Thoracic aorta (tissue), 2 donors: ENCODE data around the gene TCF3. TPM values are rescaled to one million over a fixed set of nuclear protein-coding genes. Genes with fewer than 3 reads are reported as not detected.

ENCODE experiments used
- ATAC-seq: fragments of 150-250 bp; one replicate; pipeline ENCODE4 v1.8.0; 2017; ENCODE audit warnings: low read depth; ENCODE audit not compliant: insufficient number of reproducible peaks, low FRiP score
- DNase-seq: peaks from one replicate; pipeline ENCODE4 v3.0.0-alpha.2; 2020; ENCODE audit warnings: low spot score
- H3K27ac ChIP-seq, 2 donors: fragments of 200-600 bp; sonication (generic); 1 replicate in 1 of 2; 2 replicates in 1 of 2; pipeline ENCODE4 v1.5.1; 2016; ENCODE audit warnings: mild to moderate bottlenecking in 2 of 2, moderate library complexity in 2 of 2
- H3K27me3 ChIP-seq: fragments of 200-600 bp; sonication (generic); replicated peaks from 2 replicates; pipeline ENCODE4 v1.6.0; 2016; ENCODE audit warnings: mild to moderate bottlenecking; ENCODE audit not compliant: insufficient read depth
- H3K36me3 ChIP-seq: fragments of 200-600 bp; sonication (generic); one replicate; pipeline ENCODE4 v1.5.1; 2016
- H3K4me1 ChIP-seq, 2 donors: fragments of 200-600 bp; sonication (generic); 1 replicate in 1 of 2; 2 replicates in 1 of 2; pipeline versions ENCODE4 v1.5.1 to v1.6.0; 2016; ENCODE audit warnings: low read depth in 2 of 2, mild to moderate bottlenecking in 1 of 2; ENCODE audit not compliant: control insufficient read depth in 1 of 2
- H3K4me3 ChIP-seq: fragments of 200-600 bp; sonication (generic); 2 replicates; pipeline ENCODE4 v1.5.1; 2016; ENCODE audit warnings: mild to moderate bottlenecking
- H3K9me3 ChIP-seq: fragments of 200-600 bp; sonication (generic); 2 replicates; pipeline ENCODE4 v1.5.1; 2016
- total RNA-seq, 2 donors: library from RNA; depleted of rRNA; stranded (reverse); fragments of >200 nt; gene quantifications; one replicate each; pipeline versions ENCODE4 v1.1.0 to v1.2.3, GENCODE V29; 2016
- TF ChIP-seq, protein P1 (sequence below): fragments of 200-600 bp; sonication (generic); IDR thresholded peaks from one replicate; pipeline ENCODE4 v1.5.1; 2019; ENCODE audit warnings: antibody characterized with exemption

The TCF3 gene
- total RNA-seq, 2 donors from 2014 or later = 46.0 to 52.5 TPM

DNA sequence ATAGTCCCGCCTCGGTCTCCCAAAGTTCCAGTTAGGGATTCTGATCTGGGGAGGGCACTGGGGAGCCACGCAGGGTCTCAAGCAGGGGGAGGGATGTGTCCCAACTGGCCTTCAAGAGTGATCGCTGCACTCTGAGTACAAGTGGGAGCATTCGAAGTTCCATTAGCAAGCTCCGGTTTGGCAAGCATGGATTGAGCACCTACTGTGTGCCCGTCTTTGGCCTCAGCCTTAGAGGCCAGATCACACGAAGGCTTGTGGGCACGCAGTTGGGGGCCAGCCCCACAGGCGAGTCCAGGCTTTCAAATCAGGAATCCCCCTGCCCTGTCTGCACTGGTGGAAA is 32.1 kb upstream of the TCF3 start:
- Histone ChIP-seq H3K27ac (no peak overlapping the region), H3K27me3 (no peaks in the 10 kb centered on the region), H3K4me1 (no peaks in the 10 kb centered on the region), H3K36me3 (no peaks in the 10 kb centered on the region), H3K9me3 (no peaks in the 10 kb centered on the region), H3K4me3 (no peak overlapping the region)
- ATAC-seq (no peak), DNase-seq (no peak)
- TF ChIP-seq, protein P1, sequence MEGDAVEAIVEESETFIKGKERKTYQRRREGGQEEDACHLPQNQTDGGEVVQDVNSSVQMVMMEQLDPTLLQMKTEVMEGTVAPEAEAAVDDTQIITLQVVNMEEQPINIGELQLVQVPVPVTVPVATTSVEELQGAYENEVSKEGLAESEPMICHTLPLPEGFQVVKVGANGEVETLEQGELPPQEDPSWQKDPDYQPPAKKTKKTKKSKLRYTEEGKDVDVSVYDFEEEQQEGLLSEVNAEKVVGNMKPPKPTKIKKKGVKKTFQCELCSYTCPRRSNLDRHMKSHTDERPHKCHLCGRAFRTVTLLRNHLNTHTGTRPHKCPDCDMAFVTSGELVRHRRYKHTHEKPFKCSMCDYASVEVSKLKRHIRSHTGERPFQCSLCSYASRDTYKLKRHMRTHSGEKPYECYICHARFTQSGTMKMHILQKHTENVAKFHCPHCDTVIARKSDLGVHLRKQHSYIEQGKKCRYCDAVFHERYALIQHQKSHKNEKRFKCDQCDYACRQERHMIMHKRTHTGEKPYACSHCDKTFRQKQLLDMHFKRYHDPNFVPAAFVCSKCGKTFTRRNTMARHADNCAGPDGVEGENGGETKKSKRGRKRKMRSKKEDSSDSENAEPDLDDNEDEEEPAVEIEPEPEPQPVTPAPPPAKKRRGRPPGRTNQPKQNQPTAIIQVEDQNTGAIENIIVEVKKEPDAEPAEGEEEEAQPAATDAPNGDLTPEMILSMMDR = no peak

DNA sequence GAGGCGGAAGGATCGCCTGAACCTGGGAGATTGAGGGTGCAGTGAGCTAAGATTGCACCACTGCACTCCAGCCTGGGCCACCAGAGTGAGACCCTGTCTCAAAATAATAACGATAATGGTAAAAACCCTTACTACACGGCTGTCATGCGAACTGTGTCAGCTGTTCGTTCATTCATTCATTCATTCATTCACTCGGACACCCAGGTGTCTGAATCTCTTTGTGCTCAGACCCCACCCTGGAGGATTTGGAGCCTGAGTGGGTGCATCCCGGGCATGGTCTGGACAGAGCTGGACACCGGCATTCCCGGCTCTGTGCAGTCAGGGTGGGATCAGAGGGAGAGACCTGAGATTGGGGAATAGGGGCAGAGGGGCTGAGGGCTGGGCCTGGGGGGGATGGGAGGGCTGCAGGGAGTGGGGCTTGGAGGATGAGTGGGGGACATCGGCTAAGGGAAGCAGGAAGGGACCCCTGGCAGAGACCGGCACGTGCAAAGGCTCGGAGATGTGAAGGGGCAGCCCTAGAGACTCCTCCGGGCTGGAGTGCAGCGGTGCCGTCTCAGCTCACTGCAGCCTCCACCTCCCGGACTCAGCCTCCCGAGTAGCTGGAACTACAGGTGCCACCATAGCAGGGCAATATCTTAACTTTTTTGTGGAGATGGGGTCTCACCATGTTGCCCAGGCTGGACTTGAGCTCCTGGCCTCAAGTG is 31.6 kb upstream of the TCF3 start:
- no peaks in the 10 kb centered on the region for H3K36me3 ChIP-seq
- no peaks in the 10 kb centered on the region for H3K9me3 ChIP-seq
- H3K4me3 ChIP-seq = no peak overlapping the region
- H3K27ac ChIP-seq = no peak overlapping the region
- TF ChIP-seq, protein P1 = no peak
- ATAC-seq = no peak
- no peaks in the 10 kb centered on the region for H3K27me3 ChIP-seq
- H3K4me1 ChIP-seq = no peaks in the 10 kb centered on the region
- no peak for DNase-seq

DNA sequence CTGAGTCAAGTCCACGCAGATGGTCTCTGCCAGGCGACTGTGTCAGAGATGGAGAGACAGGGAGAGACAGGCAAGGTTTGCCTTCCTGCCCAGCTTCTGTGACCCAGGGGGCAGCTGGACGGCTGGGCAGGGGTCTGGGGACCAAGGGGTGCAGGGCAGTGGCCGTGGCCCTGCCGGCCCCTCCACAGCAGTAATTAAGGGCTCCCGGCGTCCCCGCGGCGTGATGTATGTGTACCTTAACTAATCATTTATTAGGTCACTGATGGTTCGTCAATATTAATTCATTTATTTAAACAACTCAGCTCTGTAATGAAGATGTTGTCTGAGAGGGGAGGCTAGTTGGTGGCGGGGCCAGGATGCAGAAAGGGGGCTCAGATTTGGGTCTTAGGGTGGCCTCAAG is 28.6 kb upstream of the TCF3 start:
- Histone ChIP-seq H3K27ac (no peak overlapping the region), H3K27me3 (peaks cover 11% of the 10 kb centered on the region), H3K4me1 (no peaks in the 10 kb centered on the region), H3K9me3 (no peaks in the 10 kb centered on the region), H3K36me3 (no peaks in the 10 kb centered on the region), H3K4me3 (no peak overlapping the region)
- DNase-seq = no peak
- TF ChIP-seq, protein P1 = no peak
- no peak for ATAC-seq

DNA sequence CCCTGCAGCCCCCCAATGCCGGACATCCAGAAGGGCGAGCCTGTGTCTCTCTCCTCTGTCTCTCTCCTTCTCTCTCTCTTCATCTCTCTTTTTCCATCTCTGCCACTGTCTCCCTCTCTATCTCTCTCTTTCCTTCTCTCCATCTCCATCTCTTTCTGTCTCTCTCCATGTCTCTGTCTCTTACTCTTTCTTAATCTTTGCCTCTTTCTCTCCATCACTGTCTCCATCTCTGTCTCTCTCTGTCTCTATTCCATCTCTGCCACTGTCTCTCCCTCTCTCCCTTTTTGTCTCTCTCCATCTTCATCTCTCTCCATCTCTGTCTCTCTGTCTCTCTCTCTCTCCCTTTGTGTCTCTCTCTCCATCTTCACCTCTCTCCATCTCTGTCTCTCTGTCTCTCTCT is 25.7 kb upstream of the TCF3 start:
- Histone ChIP-seq H3K27ac (no peak overlapping the region), H3K36me3 (no peaks in the 10 kb centered on the region), H3K27me3 (peaks cover 11% of the 10 kb centered on the region), H3K4me1 (no peaks in the 10 kb centered on the region), H3K9me3 (no peaks in the 10 kb centered on the region), H3K4me3 (no peak overlapping the region)
- DNase-seq = no peak
- TF ChIP-seq, protein P1 = no peak
- no peak for ATAC-seq

DNA sequence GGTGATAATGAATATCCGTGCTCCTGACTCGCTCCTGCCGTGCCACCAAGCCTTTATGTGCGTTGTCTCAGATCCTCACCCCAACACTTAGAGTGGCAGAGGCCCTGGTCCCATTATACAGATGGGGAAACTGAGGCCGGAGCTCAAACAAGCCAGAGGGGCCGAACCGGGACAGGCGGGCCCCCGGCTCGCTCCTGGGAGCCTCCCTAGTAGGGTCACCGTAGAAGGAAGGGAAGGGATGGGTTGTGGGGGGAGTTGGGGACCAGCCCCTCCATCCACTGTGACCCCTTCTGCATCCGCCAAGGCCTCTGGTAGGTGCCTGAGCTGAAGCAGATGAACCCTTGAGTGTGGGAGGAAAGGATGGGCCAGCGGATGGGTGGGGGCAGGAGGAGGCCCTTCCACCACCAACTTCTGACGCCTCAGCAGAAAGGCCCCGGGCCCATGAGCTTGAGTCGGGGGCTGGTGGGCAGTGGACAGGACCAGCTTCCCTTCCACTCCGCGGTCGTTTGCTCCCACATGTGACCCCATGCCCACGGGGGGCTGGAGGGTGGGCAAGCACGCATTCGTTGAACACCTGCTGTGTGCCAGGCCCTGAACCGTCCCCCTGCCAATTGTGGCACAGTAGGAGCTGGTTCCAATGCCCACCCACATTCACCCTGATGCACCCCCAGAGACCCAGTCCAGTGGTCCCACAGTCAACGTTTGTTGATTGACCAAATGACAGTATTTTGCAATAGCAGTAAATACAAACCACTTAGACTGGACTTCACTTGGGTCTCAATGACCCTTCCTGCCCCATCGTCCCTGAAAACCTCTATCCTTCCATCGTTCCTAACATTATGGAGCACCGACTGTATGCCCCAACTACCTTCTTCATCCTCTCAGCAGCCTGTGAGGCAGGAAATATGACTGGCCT is 24.2 kb upstream of the TCF3 start:
- DNase-seq (no peak), ATAC-seq (no peak)
- peaks cover 11% of the 10 kb centered on the region for H3K27me3 ChIP-seq
- H3K9me3 ChIP-seq = no peaks in the 10 kb centered on the region
- no peak overlapping the region for H3K4me3 ChIP-seq
- no peaks in the 10 kb centered on the region for H3K36me3 ChIP-seq
- H3K4me1 ChIP-seq = peaks cover 0 to 3% of the 10 kb centered on the region in 2 donors
- TF ChIP-seq, protein P1 = no peak
- no peak overlapping the region for H3K27ac ChIP-seq
